ENCODE measurements around the gene OPTN.

GRCh38 chr10:13139150-13139549, 39.2 kb downstream of the OPTN start:
- TF ChIP-seq CTCF (IDR thresholded peaks at IDR 0.05) (no peak), POLR2A (IDR thresholded peaks at IDR 0.05) (no peak)
